Vagina (tissue), 2 donors: ENCODE data around the gene FGD4.

ENCODE experiments used
- POLR2A ChIP-seq, 2 donors: fragments of 450-650 bp; IDR thresholded peaks; one replicate each; pipeline ENCODE4 v1.6.1; 2017; ENCODE audit warnings: antibody characterized with exemption in 2 of 2, mild to moderate bottlenecking in 2 of 2, moderate library complexity in 2 of 2
- POLR2AphosphoS5 ChIP-seq, 2 donors: sonication (generic); formaldehyde crosslinking; IDR thresholded peaks; one replicate each; pipeline ENCODE4 v1.9.0; 2017; ENCODE audit warnings: antibody characterized with exemption in 2 of 2, mild to moderate bottlenecking in 2 of 2, low read depth in 1 of 2; ENCODE audit not compliant: insufficient read depth in 1 of 2
- TF ChIP-seq, protein P1 (sequence below), 3 experiments: fragments of 450-650 bp in 2 of 3; fragments of 200-600 bp in 1 of 3; sonication (generic) in 1 of 3; IDR thresholded peaks; one replicate each; pipeline ENCODE4 v1.5.1; 2017 to 2019; ENCODE audit warnings: antibody characterized with exemption in 3 of 3, mild to moderate bottlenecking in 2 of 3, moderate library complexity in 2 of 3

DNA sequence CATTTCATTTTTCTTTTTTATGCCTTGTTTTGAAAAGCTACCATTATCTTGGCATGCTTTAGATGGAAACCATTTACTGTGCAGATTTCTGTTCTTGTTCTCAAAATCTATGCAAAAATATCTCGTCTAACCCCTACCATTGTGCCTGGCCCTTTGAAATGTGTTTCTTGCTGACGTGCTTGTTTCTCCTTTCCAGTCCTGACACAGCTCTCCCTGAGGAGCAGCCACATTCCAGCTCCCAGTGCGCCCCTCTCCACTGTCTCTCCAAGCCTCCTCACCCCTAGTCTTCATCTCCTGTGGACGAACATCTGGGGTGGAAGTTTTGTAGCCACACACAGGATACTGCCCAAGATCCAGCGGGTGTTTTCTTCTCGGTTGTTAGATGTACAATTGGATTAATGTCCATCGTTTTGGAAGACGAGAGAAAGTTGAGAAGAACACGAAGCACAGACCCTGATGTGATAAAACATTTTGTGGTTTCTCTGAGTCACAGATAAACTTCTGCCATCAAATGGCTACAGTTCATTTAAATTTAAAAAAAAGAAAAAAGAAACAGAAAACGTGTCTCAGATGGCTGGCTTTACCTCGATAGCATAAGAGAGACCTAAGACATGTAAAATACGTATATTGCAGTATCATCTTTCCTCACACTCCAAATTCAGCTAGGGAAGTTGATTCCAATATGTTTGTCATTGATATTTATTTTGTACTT is 21.9 kb upstream of the FGD4 start:
- no peak for TF ChIP-seq POLR2AphosphoS5 (IDR thresholded peaks at IDR 0.05; ENCODE audit: insufficient read depth in 1 of 2, low read depth in 1 of 2)
- no peak for TF ChIP-seq POLR2A (IDR thresholded peaks at IDR 0.05)
- TF ChIP-seq, protein P1, sequence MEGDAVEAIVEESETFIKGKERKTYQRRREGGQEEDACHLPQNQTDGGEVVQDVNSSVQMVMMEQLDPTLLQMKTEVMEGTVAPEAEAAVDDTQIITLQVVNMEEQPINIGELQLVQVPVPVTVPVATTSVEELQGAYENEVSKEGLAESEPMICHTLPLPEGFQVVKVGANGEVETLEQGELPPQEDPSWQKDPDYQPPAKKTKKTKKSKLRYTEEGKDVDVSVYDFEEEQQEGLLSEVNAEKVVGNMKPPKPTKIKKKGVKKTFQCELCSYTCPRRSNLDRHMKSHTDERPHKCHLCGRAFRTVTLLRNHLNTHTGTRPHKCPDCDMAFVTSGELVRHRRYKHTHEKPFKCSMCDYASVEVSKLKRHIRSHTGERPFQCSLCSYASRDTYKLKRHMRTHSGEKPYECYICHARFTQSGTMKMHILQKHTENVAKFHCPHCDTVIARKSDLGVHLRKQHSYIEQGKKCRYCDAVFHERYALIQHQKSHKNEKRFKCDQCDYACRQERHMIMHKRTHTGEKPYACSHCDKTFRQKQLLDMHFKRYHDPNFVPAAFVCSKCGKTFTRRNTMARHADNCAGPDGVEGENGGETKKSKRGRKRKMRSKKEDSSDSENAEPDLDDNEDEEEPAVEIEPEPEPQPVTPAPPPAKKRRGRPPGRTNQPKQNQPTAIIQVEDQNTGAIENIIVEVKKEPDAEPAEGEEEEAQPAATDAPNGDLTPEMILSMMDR (IDR thresholded peaks at IDR 0.05), result no peak
